SKM-1 (cell line): ENCODE results near the gene RELB.
"Not testable (repeated sequence)": the region's sequence is repeated elsewhere in the genome, so short reads cannot be mapped to it uniquely, and the experiment has no call there.

Experiments
- DNase-seq: peaks from one replicate; lab custom pipeline; 2025; ENCODE audit not compliant: unreplicated experiment; lab: John Stamatoyannopoulos, UW

RELB gene

DNA sequence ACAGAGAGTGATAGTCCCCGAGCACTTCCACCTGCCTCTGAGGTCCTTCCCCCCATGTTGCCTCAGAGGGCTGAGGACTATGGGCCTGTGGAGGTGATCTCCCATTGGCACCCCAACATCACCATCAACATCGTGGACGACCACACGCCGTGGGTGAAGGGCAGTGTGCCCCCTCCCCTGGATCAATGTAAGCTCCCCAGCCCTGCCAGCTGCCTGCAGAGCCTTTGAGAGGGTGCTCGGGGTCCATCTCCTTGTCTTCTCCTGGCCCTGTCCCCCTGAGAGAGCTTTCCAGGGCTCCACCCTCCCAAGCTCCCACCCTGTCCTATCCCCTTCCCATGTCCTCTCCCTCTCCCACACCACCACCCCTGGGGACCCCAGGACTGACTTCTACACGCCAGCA lies 14.9 kb upstream of the RELB start:
- no peak for DNase-seq

DNA sequence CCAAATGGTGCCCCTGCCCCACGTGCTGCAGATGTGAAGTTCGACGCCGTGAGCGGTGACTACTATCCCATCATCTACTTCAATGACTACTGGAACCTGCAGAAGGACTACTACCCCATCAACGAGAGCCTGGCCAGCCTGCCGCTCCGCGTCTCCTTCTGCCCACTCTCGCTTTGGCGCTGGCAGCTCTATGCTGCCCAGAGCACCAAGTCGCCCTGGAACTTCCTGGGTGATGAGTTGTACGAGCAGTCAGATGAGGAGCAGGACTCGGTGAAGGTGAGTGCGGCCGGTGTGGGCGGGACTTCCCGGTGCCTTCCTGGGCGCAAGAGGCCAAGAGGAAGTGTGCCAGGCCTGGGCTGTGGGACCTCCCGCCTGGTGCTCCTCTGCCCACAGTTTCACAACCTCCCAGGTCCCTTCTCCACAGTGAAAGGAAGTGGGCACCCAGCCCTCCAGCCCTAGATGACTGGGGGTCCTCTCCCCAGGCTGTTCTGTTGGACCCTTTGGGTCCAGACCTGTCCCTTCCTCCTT lies 14.1 kb upstream of the RELB start:
- no peak for DNase-seq

DNA sequence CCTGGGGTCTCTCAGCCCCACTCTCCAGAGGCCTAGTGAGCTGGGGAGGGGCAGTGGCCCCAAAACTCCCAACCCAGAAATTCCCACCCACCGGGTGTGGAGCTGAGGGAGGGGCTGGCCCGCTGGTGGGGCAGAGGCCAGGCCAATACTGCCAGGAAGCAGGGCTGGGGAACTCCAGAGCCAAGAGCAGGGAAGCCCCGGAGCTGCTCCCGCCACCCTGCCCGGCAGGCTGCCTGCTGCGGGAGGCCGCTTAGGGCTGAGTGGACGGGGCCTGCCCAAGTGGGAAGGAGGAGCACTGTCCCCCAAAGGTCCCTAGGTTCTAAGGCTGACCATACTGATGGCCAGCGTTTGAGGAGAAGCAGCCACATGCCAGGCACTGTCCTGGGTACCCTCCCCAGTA lies 13.0 kb upstream of the RELB start:
- DNase-seq: no peak

DNA sequence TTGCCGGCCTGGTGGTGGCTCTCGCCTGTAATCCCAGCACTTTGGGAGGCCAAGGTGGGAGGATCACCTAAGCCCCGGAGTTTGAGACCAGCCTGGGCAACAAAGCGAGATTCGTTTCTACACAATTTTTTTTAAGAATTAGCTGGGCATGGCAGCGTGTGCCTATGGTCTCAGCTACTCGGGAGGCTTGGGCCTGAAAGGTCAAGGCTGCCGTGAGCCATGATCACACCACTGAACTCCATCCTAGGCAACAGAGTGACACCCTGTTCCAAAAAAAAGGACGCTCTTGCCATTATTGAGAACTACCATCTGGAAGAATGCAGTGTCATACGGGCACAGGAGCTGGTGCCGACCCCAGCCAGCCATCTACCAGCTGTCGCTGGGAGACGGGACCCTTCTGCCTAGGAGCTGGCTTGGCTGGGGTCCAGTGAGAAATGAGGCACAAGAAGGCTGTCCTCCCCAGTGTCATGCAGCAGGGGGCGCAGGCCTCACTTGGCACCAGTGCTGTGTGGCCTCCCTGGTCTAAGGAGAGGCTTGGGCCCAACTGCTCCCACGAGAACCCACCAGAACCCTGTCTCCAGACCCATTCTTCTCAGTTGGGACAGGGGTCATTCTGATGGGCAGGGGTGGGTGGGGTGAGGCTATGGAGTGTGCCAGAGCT lies 12.2 kb upstream of the RELB start:
- no peak for DNase-seq

DNA sequence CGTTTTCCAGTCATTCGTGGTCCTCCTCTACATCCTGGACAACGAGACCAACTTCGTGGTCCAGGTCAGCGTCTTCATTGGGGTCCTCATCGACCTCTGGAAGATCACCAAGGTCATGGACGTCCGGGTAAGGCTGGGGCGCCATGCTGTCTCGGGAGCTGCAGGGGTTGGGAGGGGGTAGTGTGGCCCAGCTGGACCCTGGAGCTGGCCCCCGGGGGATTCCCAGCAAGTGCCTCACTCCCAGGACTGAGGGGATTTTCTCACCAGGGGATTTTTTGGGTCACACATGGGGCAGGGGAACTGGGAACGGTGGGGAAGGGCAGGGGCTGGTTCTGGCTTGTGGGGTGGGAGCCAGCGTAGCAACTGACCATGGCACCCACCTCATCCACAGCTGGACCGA lies 10.8 kb upstream of the RELB start:
- DNase-seq: no peak

DNA sequence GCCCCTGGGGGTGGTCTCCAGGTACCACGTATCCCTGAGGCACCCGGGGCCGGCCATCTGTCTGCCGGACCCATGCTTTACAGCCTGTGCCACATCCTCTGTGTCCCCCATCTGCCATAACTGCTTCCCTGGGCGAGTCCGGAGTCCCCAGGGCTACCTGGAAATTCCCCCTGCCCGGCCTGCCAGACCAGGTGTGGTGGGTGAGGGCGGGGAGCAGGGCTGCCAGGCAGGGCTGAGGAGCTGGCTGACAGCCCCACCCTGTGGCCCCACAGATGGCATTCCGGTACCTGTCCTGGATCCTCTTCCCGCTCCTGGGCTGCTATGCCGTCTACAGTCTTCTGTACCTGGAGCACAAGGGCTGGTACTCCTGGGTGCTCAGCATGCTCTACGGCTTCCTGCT lies 10.3 kb upstream of the RELB start:
- DNase-seq: no peak

DNA sequence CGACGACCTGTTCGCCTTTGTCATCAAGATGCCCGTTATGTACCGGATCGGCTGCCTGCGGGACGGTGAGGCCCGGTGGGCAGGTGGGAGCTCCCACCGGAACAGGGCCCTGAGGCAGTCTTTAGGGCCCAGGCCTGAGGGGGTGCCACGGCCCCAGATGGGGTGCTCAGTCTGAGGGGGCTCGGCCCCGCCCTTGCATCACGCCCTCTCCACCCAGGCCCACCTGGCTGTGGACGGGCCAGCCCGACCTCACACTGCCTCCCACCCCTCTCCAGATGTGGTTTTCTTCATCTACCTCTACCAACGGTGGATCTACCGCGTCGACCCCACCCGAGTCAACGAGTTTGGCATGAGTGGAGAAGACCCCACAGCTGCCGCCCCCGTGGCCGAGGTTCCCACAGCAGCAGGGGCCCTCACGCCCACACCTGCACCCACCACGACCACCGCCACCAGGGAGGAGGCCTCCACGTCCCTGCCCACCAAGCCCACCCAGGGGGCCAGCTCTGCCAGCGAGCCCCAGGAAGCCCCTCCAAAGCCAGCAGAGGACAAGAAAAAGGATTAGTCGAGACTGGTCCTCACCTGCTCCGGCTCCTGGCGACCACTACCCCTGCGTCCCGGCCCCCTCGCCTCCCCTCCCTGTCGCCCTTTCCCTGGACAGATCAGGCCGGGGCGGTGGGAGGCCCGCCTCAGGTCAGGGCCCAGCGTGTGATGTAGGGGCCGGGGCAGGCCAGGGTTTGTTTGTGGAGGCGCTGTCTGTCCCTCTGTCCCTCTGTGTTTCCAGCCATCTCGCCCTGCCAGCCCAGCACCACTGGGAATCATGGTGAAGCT lies 8.7 kb upstream of the RELB start:
- DNase-seq: no peak

DNA sequence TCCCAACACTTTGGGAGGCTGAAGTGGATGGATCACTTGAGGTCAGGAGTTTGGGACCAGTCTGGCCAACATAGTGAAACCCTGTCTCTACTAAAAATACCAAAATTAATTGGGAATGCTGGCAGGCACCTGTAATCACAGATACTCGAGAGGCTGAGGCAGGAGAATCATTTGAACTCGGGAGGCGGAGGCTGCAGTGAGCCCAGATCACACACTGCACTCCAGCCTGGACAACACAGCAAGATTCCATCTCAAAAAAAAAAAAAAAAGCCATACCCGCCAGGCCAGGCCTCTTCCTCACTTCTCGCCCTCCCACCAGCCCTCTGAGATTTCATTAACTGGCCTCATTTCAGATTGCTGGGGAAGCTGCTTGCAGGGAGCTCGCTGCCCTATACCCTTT lies 7.7 kb upstream of the RELB start:
- no peak for DNase-seq

DNA sequence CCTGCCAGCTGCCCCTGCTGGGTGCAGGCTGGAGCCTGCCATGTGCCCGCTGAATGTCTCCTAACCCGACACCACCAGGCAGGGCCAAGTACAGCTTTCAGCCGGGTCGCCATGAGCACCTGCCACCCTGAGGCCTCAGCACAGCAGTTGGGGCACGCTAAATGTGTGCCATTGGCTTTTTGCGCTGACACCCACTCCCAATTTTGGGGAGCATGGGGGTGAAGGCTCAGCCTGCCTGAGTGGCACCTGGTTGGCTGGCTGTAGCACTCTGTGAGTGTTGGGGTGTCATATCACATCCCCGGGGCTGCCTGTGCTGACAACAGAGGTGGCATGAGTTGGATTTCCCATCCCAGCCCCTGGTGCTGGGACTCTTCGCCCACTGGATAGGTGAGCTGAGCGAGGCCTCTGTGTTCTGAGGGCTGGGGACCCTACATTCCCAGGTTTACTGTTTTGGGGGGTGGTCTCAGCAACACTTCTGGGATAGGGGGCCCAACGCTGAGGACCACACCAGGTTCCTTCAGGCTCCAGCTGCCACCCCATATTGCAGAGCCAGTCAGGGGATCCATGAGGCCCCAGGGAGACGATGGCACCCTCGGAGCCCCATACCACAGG lies 7.2 kb upstream of the RELB start:
- DNase-seq: no peak

DNA sequence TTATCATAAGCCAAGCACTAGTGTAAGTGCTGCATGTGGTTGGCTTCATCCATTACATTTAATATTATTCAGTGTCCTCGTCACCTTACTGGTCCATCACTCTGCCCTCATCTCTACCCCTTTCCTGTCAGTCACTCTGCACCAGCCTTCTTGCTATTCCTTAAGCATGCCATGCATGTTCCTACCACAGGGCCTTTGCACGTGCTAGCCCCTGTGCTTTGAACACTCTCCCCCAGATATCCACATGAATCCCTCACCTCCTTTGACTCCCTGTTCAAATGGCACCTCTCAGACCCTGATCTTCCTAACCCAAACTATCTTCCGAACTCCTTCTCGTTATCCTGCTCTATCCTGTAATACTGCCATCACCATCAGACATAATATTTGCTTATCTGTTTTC lies 3.2 kb upstream of the RELB start:
- DNase-seq: no peak

DNA sequence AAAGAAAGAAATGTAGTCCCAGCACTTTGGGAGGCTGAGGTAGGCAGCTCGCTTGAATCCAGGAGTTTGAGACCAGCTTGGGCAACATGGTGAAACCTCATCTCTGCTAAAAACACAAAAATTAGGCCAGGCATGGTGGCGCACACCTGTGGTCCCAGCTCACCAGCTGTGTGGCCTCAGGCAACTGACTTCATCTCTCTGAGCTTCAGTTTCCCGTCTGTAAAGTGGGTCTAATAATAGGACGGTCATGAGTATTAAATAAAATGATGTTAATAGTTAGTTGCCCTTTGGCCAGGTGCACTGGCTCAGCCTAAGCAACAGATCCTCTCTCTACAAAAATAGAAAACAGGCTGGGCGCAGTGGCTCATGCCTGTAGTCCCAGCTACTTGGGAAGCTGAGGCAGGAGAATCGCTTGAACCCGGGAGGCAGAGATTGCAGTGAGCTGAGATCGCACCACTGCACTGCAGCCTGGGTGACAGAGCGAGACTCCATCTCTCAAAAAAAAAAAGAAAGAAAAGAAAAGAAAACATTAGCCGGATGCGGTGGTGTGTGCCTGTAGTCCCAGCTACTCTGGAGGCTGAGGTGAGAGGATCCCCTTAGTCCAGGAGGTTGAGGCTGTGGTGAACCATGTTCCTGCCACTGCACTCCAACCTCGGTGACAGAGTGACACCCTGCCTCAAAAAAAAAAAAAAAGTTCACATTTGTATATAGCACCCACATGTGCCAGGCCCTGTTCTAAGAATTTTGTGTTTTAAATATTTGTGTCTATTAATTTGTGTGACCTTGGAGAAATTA lies 1.9 kb upstream of the RELB start:
- not testable (repeated sequence) for DNase-seq

DNA sequence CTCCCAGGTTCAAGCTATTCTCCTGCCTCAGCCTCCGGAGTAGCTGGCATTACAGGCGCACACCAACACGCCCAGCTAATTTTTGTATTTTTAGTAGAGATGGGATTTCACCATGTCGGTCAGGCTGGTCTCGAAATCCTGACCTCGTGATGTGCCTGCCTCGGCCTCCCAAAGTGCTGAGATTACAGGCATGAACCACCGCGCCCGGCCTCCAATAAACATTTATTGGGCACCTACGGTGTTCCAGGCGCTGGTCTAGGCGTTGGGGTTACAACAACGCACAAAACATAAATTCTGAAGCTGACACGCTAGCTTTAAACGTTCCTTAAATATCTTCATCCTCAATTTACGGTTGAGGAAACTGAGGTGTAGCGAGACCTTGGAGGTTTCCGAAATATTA lies 599 bp upstream of the RELB start:
- DNase-seq: not testable (repeated sequence)

DNA sequence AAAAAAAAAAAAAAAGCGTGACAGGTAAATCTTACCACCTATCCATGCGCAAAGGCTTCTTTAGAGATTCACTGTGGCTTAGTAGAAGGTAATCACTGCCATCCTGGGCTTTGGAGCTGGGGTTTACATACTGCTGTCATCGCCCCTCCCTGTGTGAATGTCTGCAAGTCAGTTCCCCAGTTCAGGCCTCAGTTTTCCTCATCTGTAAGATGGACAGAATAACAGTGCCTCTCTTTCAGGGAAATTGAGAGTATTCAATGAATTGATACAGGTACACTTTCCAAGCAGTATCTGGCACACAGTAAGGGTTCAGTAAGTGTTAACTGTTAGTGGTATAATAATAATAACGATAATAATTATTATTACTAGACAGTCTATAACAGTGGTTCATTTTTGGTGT lies 2.2 kb downstream of the RELB start:
- DNase-seq: no peak

DNA sequence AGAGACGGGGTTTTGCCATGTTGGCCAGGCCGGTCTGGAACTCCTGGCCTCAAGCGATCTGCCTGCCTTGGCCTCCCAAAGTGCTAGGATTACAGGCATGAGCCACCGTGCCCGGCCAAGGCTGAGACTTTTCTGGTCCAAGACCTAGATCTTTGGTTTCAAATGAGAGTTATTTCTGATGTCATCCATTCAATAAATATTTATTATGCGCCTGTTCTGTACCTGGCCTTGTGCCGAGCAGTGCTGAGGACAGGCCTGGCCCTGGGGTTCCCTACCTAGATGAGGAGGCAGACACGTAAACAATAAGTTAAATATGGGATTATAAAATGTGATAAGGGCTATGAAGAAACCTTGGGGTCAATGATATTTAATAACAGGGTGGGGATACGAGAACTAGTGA lies 4.5 kb downstream of the RELB start:
- no peak for DNase-seq

DNA sequence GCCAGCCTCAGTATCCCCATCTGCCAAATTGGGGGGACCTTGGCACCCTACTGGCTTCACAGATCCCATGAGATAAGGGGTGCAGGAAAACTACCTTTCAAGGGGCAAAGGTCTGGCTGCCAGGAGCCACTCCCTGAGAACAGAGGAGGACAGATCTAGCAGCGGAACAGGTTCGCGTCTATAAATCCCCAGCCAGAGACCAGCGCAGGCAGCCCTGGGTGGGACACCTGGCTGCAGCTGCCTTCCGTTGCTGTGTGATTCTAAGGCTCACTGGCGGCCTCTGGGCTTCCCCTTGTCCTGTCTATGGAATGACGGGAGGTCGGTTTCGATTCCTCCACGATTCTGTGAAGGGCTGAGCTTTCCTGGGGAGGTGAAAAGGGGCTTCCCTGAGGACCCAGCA lies 7.3 kb downstream of the RELB start:
- no peak for DNase-seq

DNA sequence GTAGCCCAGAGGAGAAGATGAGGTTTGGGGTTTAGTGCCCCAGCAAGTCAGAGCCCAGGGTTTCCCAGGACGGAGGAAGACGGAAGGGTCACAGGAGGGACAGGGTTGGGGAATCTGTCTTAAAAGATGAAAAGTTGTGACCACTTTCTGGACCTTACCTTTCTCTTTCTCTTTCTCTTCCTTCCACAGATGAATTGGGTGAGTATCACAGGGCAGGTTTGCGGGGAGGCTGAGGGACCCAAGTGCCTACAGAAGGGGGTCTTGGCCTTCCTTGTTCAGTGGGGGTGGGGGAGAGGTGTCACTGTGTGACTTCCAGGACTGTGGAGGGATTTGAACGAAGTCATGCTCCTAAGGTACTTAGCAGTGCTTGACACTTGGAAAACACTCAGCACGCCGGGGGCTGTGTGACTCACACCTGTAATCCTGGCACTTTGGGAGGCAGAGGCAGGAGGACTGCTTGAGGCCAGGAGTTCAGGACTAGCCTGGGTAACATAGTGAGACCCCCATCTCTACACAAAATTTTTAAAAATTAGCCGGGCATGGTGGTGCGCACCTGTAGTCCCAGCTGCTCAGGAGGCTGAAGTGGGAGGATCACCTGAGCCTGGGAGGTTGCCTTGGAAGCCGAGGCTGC lies 8.5 kb downstream of the RELB start:
- no peak for DNase-seq

DNA sequence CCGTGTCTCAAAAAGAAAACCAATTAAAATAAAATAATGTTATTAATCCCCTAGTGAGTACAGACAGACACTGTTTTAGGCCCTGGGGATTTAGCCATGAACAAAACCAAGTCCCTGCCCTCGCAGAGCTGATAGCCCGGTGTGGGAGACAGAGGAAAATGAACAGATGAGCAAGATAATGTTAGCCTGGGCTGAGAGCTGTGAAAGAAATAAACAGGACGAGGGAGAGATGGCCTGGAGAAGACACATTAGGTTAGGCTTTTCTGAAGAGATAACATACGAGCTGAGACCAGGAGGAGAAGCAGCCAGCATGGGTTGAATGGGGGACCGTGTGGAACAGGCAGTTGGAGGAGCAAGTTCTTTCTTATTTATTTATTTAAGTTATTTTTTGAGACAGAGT lies 9.0 kb downstream of the RELB start:
- no peak for DNase-seq

DNA sequence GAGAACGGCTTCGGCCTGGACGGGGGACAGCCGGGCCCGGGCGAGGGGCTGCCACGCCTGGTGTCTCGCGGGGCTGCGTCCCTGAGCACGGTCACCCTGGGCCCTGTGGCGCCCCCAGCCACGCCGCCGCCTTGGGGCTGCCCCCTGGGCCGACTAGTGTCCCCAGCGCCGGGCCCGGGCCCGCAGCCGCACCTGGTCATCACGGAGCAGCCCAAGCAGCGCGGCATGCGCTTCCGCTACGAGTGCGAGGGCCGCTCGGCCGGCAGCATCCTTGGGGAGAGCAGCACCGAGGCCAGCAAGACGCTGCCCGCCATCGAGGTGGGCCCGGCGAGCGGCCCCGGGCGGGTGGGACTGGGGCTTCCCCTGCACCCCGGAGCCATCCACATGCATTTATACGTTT lies 10.7 kb downstream of the RELB start:
- DNase-seq: no peak

DNA sequence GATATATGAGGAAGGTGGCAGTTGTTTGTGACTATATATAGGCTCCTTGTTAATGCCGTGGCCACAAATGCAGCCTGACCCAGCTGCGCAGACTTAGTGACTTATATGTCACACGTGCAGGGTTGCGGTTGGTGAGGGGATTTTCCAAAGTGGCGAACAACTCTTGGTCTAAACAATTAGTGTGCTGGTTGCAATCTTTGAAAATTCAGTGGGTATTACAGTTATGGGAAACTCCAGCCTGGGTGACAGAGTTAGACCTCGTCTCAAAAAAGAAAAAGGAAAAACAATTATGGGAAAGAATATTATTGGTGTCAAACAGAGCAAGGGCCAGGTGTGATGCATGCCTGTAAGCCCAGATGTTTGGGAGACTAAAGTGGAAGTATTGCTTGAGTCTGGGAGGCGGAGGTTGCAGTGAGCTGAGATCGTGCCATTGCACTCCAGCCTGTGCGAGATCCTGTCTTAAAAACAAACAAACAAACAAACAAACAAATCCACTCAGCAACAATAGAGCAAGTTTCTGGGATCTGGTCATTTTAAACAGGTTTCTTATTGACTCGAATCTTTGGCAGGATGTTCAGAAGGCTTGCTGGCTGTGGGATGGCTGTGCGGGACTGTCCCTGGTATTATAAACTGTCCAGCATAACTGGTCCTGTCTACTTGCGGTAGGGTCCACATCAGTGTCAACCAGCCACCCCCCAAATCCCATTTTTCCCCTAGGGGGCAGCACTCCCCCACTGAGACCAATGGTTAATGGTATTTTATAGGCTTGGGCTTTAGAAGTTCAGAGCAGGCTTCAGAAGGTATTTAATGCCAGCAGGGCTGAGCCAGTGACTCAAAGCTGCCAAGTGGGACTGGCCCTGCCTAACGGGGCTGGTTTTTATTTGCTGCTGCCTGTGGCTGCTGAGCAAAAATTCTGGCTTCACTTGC lies 15.4 kb downstream of the RELB start:
- peak; percentile 1 for DNase-seq

DNA sequence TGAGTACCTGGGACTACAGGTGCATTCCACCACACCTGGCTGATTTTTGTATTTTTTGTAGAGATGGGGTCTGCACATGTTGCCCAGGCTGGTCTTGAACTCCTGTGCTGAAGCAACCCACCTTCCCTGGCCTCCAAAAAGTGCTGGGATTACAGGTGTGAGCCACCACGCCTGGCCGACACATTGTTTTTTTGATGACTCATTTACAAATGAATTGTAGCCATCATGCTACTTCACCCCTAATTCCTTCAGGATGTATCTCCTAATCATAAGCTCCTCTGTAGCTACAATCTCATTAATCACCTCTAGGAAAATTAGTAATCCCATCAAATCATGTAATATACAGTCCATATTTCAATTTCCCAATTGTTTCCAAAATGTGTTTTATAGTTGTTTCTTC lies 17.9 kb downstream of the RELB start:
- no peak for DNase-seq
